Measurements from ENCODE around the gene RALGPS1.

RALGPS1 gene

DNA sequence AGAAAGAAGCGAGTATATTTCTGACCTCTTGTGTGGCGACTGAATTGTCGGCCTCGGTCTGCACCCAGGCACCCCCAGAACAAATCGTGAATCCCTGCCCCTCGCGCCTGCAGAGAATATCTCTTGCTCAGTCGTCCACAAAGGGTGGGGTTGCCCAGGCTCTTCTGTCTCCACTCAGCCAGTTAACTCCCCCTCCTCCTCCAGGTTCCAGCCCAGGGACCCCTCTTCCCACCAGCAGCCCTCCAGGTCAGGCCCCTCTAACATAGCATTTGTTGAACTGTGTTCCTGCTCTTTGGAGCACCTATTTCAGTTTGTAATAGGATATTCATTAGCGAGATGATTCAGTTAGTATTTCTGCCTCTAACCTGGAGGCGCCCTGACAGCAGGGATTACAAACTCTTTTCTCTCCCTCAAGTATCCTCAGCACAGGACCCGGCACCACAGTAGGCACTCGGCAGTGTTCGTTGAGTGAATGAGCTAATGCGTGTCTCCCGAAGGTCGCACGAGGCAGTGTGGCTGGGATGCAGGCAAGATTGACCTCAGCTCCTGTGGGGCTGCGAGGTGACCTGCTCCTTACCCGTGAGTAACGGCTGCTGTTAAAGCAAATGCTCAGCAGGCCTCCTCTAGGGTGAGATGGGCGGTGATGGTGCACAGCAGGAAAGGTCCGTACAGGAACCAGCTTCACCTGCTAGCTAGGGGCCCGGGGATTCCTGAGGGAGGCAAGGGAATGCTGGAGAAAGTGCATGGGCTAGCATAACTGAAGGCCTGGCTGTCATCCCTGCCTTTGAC is 28.4 kb upstream of the RALGPS1 start:
- TF ChIP-seq, protein P1, sequence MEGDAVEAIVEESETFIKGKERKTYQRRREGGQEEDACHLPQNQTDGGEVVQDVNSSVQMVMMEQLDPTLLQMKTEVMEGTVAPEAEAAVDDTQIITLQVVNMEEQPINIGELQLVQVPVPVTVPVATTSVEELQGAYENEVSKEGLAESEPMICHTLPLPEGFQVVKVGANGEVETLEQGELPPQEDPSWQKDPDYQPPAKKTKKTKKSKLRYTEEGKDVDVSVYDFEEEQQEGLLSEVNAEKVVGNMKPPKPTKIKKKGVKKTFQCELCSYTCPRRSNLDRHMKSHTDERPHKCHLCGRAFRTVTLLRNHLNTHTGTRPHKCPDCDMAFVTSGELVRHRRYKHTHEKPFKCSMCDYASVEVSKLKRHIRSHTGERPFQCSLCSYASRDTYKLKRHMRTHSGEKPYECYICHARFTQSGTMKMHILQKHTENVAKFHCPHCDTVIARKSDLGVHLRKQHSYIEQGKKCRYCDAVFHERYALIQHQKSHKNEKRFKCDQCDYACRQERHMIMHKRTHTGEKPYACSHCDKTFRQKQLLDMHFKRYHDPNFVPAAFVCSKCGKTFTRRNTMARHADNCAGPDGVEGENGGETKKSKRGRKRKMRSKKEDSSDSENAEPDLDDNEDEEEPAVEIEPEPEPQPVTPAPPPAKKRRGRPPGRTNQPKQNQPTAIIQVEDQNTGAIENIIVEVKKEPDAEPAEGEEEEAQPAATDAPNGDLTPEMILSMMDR (conservative IDR thresholded peaks at IDR 0.05; ENCODE audit: low read depth, low read length): no peak
- H3K4me3 ChIP-seq (ENCODE audit: low read length): no peak overlapping the region
- DNase-seq (ENCODE audit: low read depth): no peak

DNA sequence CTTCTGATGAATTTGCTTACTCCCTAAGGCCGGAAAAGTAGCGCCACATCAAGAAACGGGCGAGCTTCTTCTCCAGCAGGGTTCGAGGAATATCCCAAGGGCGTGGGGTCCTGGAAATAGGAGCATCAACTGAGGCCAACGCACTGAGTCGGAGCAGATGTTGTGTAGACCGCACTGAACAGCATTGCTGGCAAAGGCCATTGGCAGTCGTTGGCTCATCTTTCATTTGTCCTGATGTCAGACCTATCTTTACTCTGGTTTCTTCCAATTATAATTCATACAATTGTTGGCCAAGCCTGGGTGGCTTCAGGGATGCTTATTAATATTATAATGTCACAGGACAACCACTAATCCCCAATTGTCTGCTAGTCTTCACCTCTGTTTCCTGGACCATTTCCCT is 27.7 kb upstream of the RALGPS1 start:
- DNase-seq (ENCODE audit: low read depth): no peak
- TF ChIP-seq, protein P1 (conservative IDR thresholded peaks at IDR 0.05; ENCODE audit: low read depth, low read length): no peak
- no peak overlapping the region for H3K4me3 ChIP-seq (ENCODE audit: low read length)

DNA sequence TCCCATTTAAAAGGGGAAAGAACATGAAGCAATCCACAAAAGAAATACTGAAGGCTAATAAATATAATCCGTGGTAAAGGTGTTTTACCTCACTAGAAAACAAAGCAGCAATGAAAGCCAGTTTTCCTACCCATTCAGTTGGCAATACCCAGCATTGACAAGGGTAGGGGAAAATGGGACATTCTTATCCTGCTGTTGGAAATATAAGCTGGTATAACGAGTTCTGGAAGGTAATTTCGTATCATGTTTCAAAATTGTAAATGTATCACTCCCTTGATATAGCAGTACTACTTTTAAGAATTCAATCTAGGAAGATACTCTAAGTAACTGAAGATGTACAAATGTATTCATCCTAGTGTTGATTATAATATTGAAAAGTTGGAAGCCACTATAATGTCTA is 22.9 kb upstream of the RALGPS1 start:
- TF ChIP-seq, protein P1 (conservative IDR thresholded peaks at IDR 0.05; ENCODE audit: low read depth, low read length): no peak
- no peak overlapping the region for H3K4me3 ChIP-seq (ENCODE audit: low read length)
- DNase-seq (ENCODE audit: low read depth): no peak

DNA sequence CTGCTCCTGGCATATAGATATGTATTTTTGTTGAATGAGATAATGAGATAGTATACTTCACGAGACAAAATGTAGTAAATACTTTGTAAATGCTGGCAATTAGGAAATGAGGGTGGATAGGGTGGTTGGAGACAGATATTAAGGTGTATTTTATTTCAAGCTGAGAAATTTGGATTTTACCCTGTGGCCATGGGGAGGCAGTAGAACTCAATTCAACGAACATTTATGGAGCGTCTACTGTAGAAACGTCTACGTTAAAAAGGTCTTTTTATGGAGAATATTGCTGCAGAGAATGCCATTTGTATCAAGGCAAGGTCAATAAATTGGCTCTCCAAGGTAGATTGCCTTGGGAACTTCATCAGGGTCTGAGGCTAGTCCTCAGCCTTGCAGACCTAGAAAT is 21.5 kb upstream of the RALGPS1 start:
- DNase-seq (ENCODE audit: low read depth): no peak

DNA sequence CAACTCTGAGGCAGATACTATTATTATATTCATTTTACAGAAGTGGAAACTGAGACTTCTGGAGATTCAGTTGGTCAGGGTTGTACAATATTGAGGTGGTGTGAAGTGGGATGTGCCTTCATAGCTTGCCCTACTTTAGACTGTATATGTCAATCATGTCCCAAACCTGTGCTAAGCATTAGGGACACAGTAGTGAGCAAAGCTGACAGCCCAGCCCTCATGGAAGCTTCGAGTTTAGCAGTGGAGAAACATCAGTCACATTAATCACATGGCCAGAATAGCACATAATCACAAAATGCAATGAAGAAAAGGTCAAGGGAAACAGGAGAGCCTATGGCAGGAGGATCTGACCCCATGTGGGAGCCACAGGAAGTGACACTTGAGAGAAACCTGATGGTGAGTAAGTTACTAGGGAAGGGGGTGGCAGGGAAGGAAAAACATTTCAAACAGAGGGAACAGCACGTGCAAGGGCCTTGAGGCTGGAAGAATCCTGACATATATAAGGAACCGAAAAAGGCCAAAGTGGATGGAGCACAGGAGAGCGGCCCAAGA is 20.5 kb upstream of the RALGPS1 start:
- H3K4me3 ChIP-seq (ENCODE audit: low read length): no peak overlapping the region
- TF ChIP-seq, protein P1 (conservative IDR thresholded peaks at IDR 0.05; ENCODE audit: low read depth, low read length): no peak
- no peak for DNase-seq (ENCODE audit: low read depth)

More for the DNA sequence above, 21.5 kb upstream of the RALGPS1 start:
- TF ChIP-seq, protein P1 (conservative IDR thresholded peaks at IDR 0.05; ENCODE audit: low read depth, low read length): peak; percentile 41
- no peak overlapping the region for H3K4me3 ChIP-seq (ENCODE audit: low read length)

DNA sequence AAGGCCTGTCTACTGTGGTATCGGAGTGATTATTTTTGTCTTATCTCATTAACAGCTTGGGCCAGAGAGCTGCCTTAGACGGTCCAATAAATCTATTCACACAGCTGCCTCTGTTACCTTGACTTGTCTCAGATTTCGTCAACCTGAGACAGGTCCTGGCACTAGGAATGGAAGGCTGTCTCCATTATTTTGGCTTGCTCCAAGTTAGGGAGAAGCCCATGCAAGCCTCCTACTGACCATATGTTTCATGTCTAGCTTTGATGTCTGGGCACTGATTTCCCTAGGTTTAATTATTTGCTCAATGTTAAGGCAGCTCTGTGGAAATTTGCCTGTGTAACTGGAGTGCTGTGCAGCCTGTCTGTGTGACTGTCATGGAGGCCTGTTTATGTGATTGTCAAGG is 12.4 kb upstream of the RALGPS1 start:
- no peak overlapping the region for H3K4me3 ChIP-seq (ENCODE audit: low read length)
- no peak for DNase-seq (ENCODE audit: low read depth)
- TF ChIP-seq, protein P1 (conservative IDR thresholded peaks at IDR 0.05; ENCODE audit: low read depth, low read length): no peak

DNA sequence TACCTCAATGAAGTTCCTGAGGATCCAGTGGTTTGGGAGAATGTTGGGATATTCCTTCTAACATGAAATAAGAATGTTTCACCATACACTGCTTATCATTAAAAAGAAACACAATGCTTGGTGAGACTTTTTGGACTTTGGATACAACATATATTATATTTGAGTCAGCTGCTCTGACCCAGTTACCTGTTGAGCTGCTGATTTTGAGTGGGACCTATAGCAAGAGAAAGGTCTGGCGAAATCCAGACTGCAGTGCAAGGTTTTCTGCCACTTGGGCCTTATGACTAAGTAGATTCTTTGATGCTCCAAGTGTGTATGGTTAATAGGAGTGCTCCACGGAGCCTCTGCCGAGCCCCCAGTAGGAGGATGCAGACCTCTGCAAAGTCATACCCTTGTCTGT is 10.0 kb upstream of the RALGPS1 start:
- no peak overlapping the region for H3K4me3 ChIP-seq (ENCODE audit: low read length)
- TF ChIP-seq, protein P1 (conservative IDR thresholded peaks at IDR 0.05; ENCODE audit: low read depth, low read length): no peak
- DNase-seq (ENCODE audit: low read depth): no peak

Data from retinal pigment epithelial cell (primary cell).